Fibroblast of lung (primary cell): ENCODE results near the gene TSPO.

Experiments
- EZH2 ChIP-seq: IDR thresholded peaks from 2 replicates; pipeline ENCODE4 v1.5.1; 2012; ENCODE audit warnings: low read length, control low read depth, mild to moderate bottlenecking; ENCODE audit errors: missing control alignments
- TF ChIP-seq, protein P1 (sequence below), 2 donors: IDR thresholded peaks in 1 of 2; conservative IDR thresholded peaks in 1 of 2; 1 replicate in 1 of 2; 2 replicates in 1 of 2; pipeline ENCODE4 v1.5.1; 2011 to 2012; ENCODE audit warnings: low read length in 2 of 2, control low read depth in 1 of 2, inconsistent platforms in 1 of 2, low read depth in 1 of 2, mild to moderate bottlenecking in 1 of 2

DNA sequence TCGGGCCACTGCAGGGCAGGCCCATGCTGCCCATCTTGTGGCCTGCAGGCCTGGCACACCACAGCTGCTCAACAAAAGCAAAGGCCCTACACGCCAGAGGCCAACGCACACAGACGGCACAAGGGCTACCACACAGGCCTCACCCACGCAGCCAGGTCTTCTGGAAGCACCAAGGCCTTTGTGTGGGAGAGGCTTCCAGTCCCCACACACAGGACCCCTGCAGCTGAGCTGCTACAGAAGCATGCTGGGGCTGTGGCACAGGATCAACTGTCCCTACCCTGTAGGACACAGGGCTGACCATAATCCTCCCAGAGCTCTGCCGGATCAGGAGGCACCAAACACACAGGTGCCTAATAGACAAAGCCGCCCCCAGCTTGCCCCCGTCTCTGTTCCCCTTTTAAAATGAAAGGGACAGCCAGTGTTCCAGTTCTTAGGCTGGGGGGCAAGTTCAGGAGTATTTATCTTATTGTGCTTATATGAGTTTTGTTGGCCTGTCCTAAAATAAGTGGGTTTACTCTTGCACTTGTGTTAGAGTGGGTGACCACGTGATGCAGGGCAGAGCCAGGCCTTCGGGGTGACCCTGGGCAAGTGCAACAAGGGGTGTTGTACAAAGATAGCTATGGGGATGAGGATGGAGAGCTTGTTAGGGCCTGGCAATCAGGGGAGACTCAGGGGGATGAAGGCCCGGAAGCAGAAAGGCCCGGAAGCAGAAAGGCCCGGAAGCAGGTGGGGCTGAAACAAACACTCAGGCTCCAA lies 30.1 kb downstream of the TSPO start:
- TF ChIP-seq, protein P1, sequence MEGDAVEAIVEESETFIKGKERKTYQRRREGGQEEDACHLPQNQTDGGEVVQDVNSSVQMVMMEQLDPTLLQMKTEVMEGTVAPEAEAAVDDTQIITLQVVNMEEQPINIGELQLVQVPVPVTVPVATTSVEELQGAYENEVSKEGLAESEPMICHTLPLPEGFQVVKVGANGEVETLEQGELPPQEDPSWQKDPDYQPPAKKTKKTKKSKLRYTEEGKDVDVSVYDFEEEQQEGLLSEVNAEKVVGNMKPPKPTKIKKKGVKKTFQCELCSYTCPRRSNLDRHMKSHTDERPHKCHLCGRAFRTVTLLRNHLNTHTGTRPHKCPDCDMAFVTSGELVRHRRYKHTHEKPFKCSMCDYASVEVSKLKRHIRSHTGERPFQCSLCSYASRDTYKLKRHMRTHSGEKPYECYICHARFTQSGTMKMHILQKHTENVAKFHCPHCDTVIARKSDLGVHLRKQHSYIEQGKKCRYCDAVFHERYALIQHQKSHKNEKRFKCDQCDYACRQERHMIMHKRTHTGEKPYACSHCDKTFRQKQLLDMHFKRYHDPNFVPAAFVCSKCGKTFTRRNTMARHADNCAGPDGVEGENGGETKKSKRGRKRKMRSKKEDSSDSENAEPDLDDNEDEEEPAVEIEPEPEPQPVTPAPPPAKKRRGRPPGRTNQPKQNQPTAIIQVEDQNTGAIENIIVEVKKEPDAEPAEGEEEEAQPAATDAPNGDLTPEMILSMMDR (conservative IDR thresholded peaks at IDR 0.05 in 1 of 2, IDR thresholded peaks at IDR 0.05 in 1 of 2; ENCODE audit: low read depth in 1 of 2, low read length in 2 of 2): no peak
- no peak for TF ChIP-seq EZH2
